Measurements from ENCODE around the gene C2. TPM values are rescaled to one million over a fixed set of nuclear protein-coding genes. Genes with fewer than 3 reads are reported as not detected.

Gene C2
- total and polyA plus RNA-seq, 5 experiments from 2014 or later = 3.8 to 4.3 TPM; not detected in 3

Small RNA genes within 50 kb of the gene (microRNA-seq; reads per million reads assigned to microRNA genes)
- not detected for gene MIR1236 (ENCODE audit: borderline microRNAs expressed)

Other genes starting within 250 kb of the C2 start
Only the 30 nearest of the 34 such genes appear.
- 10 to 100 TPM; 58.4 to 59.9 TPM for gene ABHD16A, start 224.4 kb upstream of the C2 start, total RNA-seq
- gene ABHD16A, start 224.4 kb upstream of the C2 start, polyA plus RNA-seq = 10 to 100 TPM; 26.9 to 35.5 (median 34.1) TPM
- not detected for gene LY6G6F, start 220.9 kb upstream of the C2 start, total RNA-seq
- not detected for gene LY6G6F, start 220.9 kb upstream of the C2 start, polyA plus RNA-seq
- not detected for gene LY6G6D, start 212.4 kb upstream of the C2 start, total RNA-seq
- not detected for gene LY6G6D, start 212.4 kb upstream of the C2 start, polyA plus RNA-seq
- not detected for gene LY6G6C, start 206.0 kb upstream of the C2 start, total RNA-seq
- not detected for gene LY6G6C, start 206.0 kb upstream of the C2 start, polyA plus RNA-seq
- 1 to 10 TPM; 1.4 to 1.9 TPM for gene MPIG6B, start 204.3 kb upstream of the C2 start, total RNA-seq
- 1 to 10 TPM; 1.2 to 4.9 (median 1.3) TPM for gene MPIG6B, start 204.3 kb upstream of the C2 start, polyA plus RNA-seq
- 1 to 10 TPM; 3.1 to 5.1 TPM for gene DDAH2, start 198.4 kb upstream of the C2 start, total RNA-seq
- gene DDAH2, start 198.4 kb upstream of the C2 start, polyA plus RNA-seq = 10 to 100 TPM in 2 of 3 donors, 1 to 10 TPM in 1; 8.0 to 14.7 (median 10.3) TPM
- gene CLIC1, start 191.2 kb upstream of the C2 start, total RNA-seq = 10 to 100 TPM; 23.7 to 27.1 TPM
- gene CLIC1, start 191.2 kb upstream of the C2 start, polyA plus RNA-seq = 100 to 1,000 TPM in 2 of 3 donors, 10 to 100 TPM in 1; 95.1 to 345 (median 114) TPM
- gene MSH5, start 187.7 kb upstream of the C2 start, total RNA-seq = 1 to 10 TPM; 7.2 to 8.3 TPM
- gene MSH5, start 187.7 kb upstream of the C2 start, polyA plus RNA-seq = 1 to 10 TPM in 2 of 3 donors, under 1 TPM in 1; 0.61 to 1.1 (median 1.1) TPM
- 1 to 10 TPM; 1.6 to 2.1 TPM for gene SAPCD1, start 165.1 kb upstream of the C2 start, total RNA-seq
- gene SAPCD1, start 165.1 kb upstream of the C2 start, polyA plus RNA-seq = not detected
- under 1 TPM; 0.47 to 0.52 TPM for gene VWA7, start 150.4 kb upstream of the C2 start, total RNA-seq
- gene VWA7, start 150.4 kb upstream of the C2 start, polyA plus RNA-seq = under 1 TPM in 1 of 3 donors, not detected in 2; 0.34 TPM
- gene VARS1, start 132.0 kb upstream of the C2 start, total RNA-seq = 10 to 100 TPM; 37.6 to 40.3 TPM
- 10 to 100 TPM; 27.5 to 37.8 (median 30.3) TPM for gene VARS1, start 132.0 kb upstream of the C2 start, polyA plus RNA-seq
- 10 to 100 TPM; 28.9 to 31.9 TPM for gene LSM2, start 120.8 kb upstream of the C2 start, total RNA-seq
- gene LSM2, start 120.8 kb upstream of the C2 start, polyA plus RNA-seq = 10 to 100 TPM; 67.1 to 80.3 (median 77.9) TPM
- gene HSPA1L, start 112.4 kb upstream of the C2 start, total RNA-seq = 1 to 10 TPM; 3.5 to 4.0 TPM
- 1 to 10 TPM in 2 of 3 donors, under 1 TPM in 1; 0.56 to 1.6 (median 1.6) TPM for gene HSPA1L, start 112.4 kb upstream of the C2 start, polyA plus RNA-seq
- 10 to 100 TPM; 54.8 to 56.9 TPM for gene HSPA1A, start 112.2 kb upstream of the C2 start, total RNA-seq
- gene HSPA1A, start 112.2 kb upstream of the C2 start, polyA plus RNA-seq = 10 to 100 TPM in 2 of 3 donors, 1 to 10 TPM in 1; 6.9 to 17.3 (median 11.4) TPM
- gene HSPA1B, start 100.0 kb upstream of the C2 start, total RNA-seq = 10 to 100 TPM; 39.6 to 42.2 TPM
- gene HSPA1B, start 100.0 kb upstream of the C2 start, polyA plus RNA-seq = 1 to 10 TPM in 2 of 3 donors, under 1 TPM in 1; 0.28 to 1.3 (median 1.2) TPM
- 10 to 100 TPM; 15.0 to 15.8 TPM for gene NEU1, start 64.9 kb upstream of the C2 start, total RNA-seq
- gene NEU1, start 64.9 kb upstream of the C2 start, polyA plus RNA-seq = 10 to 100 TPM; 10.9 to 17.9 (median 16.2) TPM
- not detected for gene SLC44A4, start 48.7 kb upstream of the C2 start, total RNA-seq
- not detected for gene SLC44A4, start 48.7 kb upstream of the C2 start, polyA plus RNA-seq
- 10 to 100 TPM; 77.1 to 81.8 TPM for gene EHMT2, start 30.0 kb upstream of the C2 start, total RNA-seq
- gene EHMT2, start 30.0 kb upstream of the C2 start, polyA plus RNA-seq = 10 to 100 TPM; 37.3 to 57.9 (median 43.0) TPM
- gene ZBTB12, start 25.6 kb upstream of the C2 start, total RNA-seq = 1 to 10 TPM; 3.1 to 3.7 TPM
- gene ZBTB12, start 25.6 kb upstream of the C2 start, polyA plus RNA-seq = not detected
- gene CFB, start 18.4 kb downstream of the C2 start, total RNA-seq = 1 to 10 TPM; 1.0 to 1.4 TPM
- under 1 TPM in 2 of 3 donors, not detected in 1; 0.22 to 0.61 TPM for gene CFB, start 18.4 kb downstream of the C2 start, polyA plus RNA-seq
- 10 to 100 TPM; 41.7 to 45.1 TPM for gene NELFE, start 31.3 kb downstream of the C2 start, total RNA-seq
- gene NELFE, start 31.3 kb downstream of the C2 start, polyA plus RNA-seq = 10 to 100 TPM; 55.9 to 68.6 (median 66.4) TPM
- gene SKIC2, start 31.5 kb downstream of the C2 start, total RNA-seq = 100 to 1,000 TPM; 130 to 141 TPM
- gene SKIC2, start 31.5 kb downstream of the C2 start, polyA plus RNA-seq = 10 to 100 TPM; 18.1 to 19.9 (median 19.4) TPM
- gene DXO, start 44.4 kb downstream of the C2 start, total RNA-seq = 10 to 100 TPM; 36.4 to 41.0 TPM
- 10 to 100 TPM; 12.5 to 16.4 (median 14.5) TPM for gene DXO, start 44.4 kb downstream of the C2 start, polyA plus RNA-seq
- gene C4A, start 54.3 kb downstream of the C2 start, total RNA-seq = 1 to 10 TPM; 5.9 to 6.0 TPM
- under 1 TPM in 1 of 3 donors, not detected in 2; 0.81 TPM for gene C4A, start 54.3 kb downstream of the C2 start, polyA plus RNA-seq
- 1 to 10 TPM; 7.7 to 8.7 TPM for gene C4B, start 87.1 kb downstream of the C2 start, total RNA-seq
- gene C4B, start 87.1 kb downstream of the C2 start, polyA plus RNA-seq = under 1 TPM in 1 of 3 donors, not detected in 2; 0.31 TPM
- 1 to 10 TPM; 1.2 to 1.8 TPM for gene CYP21A2, start 110.7 kb downstream of the C2 start, total RNA-seq
- gene CYP21A2, start 110.7 kb downstream of the C2 start, polyA plus RNA-seq = not detected
- gene TNXB, start 181.6 kb downstream of the C2 start, total RNA-seq = 10 to 100 TPM; 14.5 to 17.8 TPM
- gene TNXB, start 181.6 kb downstream of the C2 start, polyA plus RNA-seq = under 1 TPM in 1 of 3 donors, not detected in 2; 0.13 TPM
- gene ATF6B, start 200.5 kb downstream of the C2 start, total RNA-seq = 100 to 1,000 TPM; 140 to 141 TPM
- gene ATF6B, start 200.5 kb downstream of the C2 start, polyA plus RNA-seq = 10 to 100 TPM; 17.5 to 25.7 (median 21.4) TPM
- 1 to 10 TPM; 1.8 to 2.1 TPM for gene FKBPL, start 202.6 kb downstream of the C2 start, total RNA-seq
- gene FKBPL, start 202.6 kb downstream of the C2 start, polyA plus RNA-seq = 1 to 10 TPM in 1 of 3 donors, under 1 TPM in 2; 0.37 to 2.5 (median 0.51) TPM
- 1 to 10 TPM; 5.5 to 5.6 TPM for gene PRRT1, start 224.2 kb downstream of the C2 start, total RNA-seq
- gene PRRT1, start 224.2 kb downstream of the C2 start, polyA plus RNA-seq = 1 to 10 TPM; 1.2 to 3.6 (median 2.8) TPM